Smooth muscle cell (in vitro differentiated cells): Measurements from ENCODE around the gene PI16. TPM values are rescaled to one million over a fixed set of nuclear protein-coding genes. Genes with fewer than 3 reads are reported as not detected.

Experiments
- DNase-seq: peaks from one replicate; lab custom pipeline; 2025; ENCODE audit not compliant: unreplicated experiment; lab: John Stamatoyannopoulos, UW
- H2AFZ ChIP-seq: fragments of 200-600 bp; sonication (generic); 2 replicates; pipeline ENCODE4 v1.6.0; 2016; ENCODE audit warnings: antibody characterized with exemption, low read depth, mild to moderate bottlenecking
- H3F3A ChIP-seq: fragments of 200-600 bp; sonication (generic); 2 replicates; pipeline ENCODE4 v1.6.0; 2017; ENCODE audit warnings: antibody characterized with exemption, low read depth
- H3K27ac ChIP-seq: fragments of 200-600 bp; sonication (generic); 2 replicates; pipeline ENCODE4 v1.5.1; 2016; ENCODE audit warnings: low read depth, mild to moderate bottlenecking
- H3K27me3 ChIP-seq: fragments of 200-600 bp; sonication (generic); 2 replicates; pipeline ENCODE4 v1.6.1; 2016; ENCODE audit warnings: low read depth, mild to moderate bottlenecking
- H3K36me3 ChIP-seq: fragments of 200-600 bp; sonication (generic); 2 replicates; pipeline ENCODE4 v1.5.1; 2016; ENCODE audit warnings: low read depth
- H3K4me1 ChIP-seq: fragments of 200-600 bp; sonication (generic); 2 replicates; pipeline ENCODE4 v1.5.1; 2016; ENCODE audit warnings: low read depth
- H3K4me2 ChIP-seq: fragments of 200-600 bp; sonication (generic); 2 replicates; pipeline ENCODE4 v1.6.0; 2016; ENCODE audit warnings: mild to moderate bottlenecking
- H3K4me3 ChIP-seq: fragments of 200-600 bp; sonication (generic); 2 replicates; pipeline ENCODE4 v1.5.1; 2016; ENCODE audit warnings: mild to moderate bottlenecking
- H3K79me2 ChIP-seq: fragments of 200-600 bp; sonication (generic); 2 replicates; pipeline ENCODE4 v1.6.0; 2016; ENCODE audit warnings: low read depth, mild to moderate bottlenecking
- H3K9ac ChIP-seq: fragments of 200-600 bp; sonication (generic); 2 replicates; pipeline ENCODE4 v1.6.0; 2016; ENCODE audit warnings: low read depth
- H3K9me3 ChIP-seq: fragments of 200-600 bp; sonication (generic); replicated peaks from 2 replicates; pipeline ENCODE4 v1.5.1; 2016; ENCODE audit warnings: low read depth
- H4K20me1 ChIP-seq: fragments of 200-600 bp; sonication (generic); 2 replicates; pipeline ENCODE4 v1.6.0; 2016; ENCODE audit warnings: low read depth
- CTCF ChIP-seq: fragments of 200-600 bp; sonication (generic); IDR thresholded peaks from 2 replicates; pipeline ENCODE4 v1.5.1; 2017; ENCODE audit warnings: borderline replicate concordance, mild to moderate bottlenecking, antibody characterized with exemption; ENCODE audit not compliant: insufficient read depth, poor library complexity, severe bottlenecking
- WGBS: methylation state at CpG from one replicate; pipeline ENCODE4 v1.1.7; 2016; ENCODE audit warnings: low lambda C conversion rate; 5-methylcytosine and 5-hydroxymethylcytosine counted together
- polyA plus RNA-seq: library from polyadenylated mRNA; unstranded; fragments of >200 nt; fragmentation: Nextera tagmentation; extraction: Ambion mirVana; gene quantifications from 2 replicates; pipeline ENCODE4 v1.2.1, GENCODE V29; 2016
- total RNA-seq: library from RNA; depleted of rRNA; stranded (reverse); fragments of >200 nt; gene quantifications from 2 replicates; pipeline ENCODE4 v1.2.3, GENCODE V29; 2014

PI16 gene
- total and polyA plus RNA-seq, 2 experiments from 2014 or later, result 1.2 to 9.6 TPM

GRCh38 chr6:36913082-36913481, 41.5 kb upstream of the PI16 start:
- Histone ChIP-seq H3K27ac (peak overlapping the region; percentile 84), H3K4me3 (no peak overlapping the region), H2AFZ (no peak overlapping the region), H3K79me2 (no peaks in the 10 kb centered on the region), H3K27me3 (no peaks in the 10 kb centered on the region), H3K9ac (peak overlapping the region; percentile 30), H4K20me1 (peaks cover 38% of the 10 kb centered on the region), H3F3A (peaks cover 30% of the 10 kb centered on the region), H3K9me3 (no peaks in the 10 kb centered on the region), H3K36me3 (no peaks in the 10 kb centered on the region), H3K4me2 (peak overlapping the region; percentile 75), H3K4me1 (peaks cover 26% of the 10 kb centered on the region)
- no peak for TF ChIP-seq CTCF
- DNase-seq, result no peak
- WGBS, result 68% methylated on average over 4 of the region's 4 CpGs

- Histone ChIP-seq H3K36me3 (no peaks in the 10 kb centered on the region), H3K9me3 (no peaks in the 10 kb centered on the region), H3K79me2 (no peaks in the 10 kb centered on the region), H2AFZ (no peak overlapping the region), H3K4me3 (no peak overlapping the region), H3F3A (peaks cover 30% of the 10 kb centered on the region), H3K4me2 (peak overlapping the region; percentile 75), H4K20me1 (peaks cover 30% of the 10 kb centered on the region), H3K27ac (peak overlapping the region; percentile 84), H3K4me1 (peaks cover 23% of the 10 kb centered on the region), H3K27me3 (no peaks in the 10 kb centered on the region), H3K9ac (no peak overlapping the region)
- WGBS, result 59% methylated on average over 10 of the region's 10 CpGs
- DNase-seq, result no peak
- TF ChIP-seq CTCF, result peak; percentile 26
Observed at GRCh38 chr6:36914227-36914794, 40.2 kb upstream of the PI16 start.

- Histone ChIP-seq H2AFZ (no peak overlapping the region), H3K27me3 (no peaks in the 10 kb centered on the region), H3K4me3 (no peak overlapping the region), H3F3A (peaks cover 30% of the 10 kb centered on the region), H3K9ac (no peak overlapping the region), H4K20me1 (peaks cover 23% of the 10 kb centered on the region), H3K9me3 (no peaks in the 10 kb centered on the region), H3K36me3 (no peaks in the 10 kb centered on the region), H3K79me2 (no peaks in the 10 kb centered on the region), H3K4me2 (peak overlapping the region; percentile 57), H3K4me1 (peaks cover 23% of the 10 kb centered on the region), H3K27ac (peak overlapping the region; percentile 87)
- TF ChIP-seq CTCF, result no peak
- no peak for DNase-seq
- WGBS, result 90% methylated on average over 4 of the region's 4 CpGs
Observed at GRCh38 chr6:36915599-36915998, 38.9 kb upstream of the PI16 start.

- H3K27me3 ChIP-seq, result no peaks in the 10 kb centered on the region
- peak overlapping the region; percentile 19 for H3K9ac ChIP-seq
- peaks cover 19% of the 10 kb centered on the region for H4K20me1 ChIP-seq
- no peaks in the 10 kb centered on the region for H3K9me3 ChIP-seq
- TF ChIP-seq CTCF, result no peak
- 60% methylated on average over 2 of the region's 2 CpGs for WGBS
- H3K4me3 ChIP-seq, result no peak overlapping the region
- no peak for DNase-seq
- H2AFZ ChIP-seq, result no peak overlapping the region
- H3K36me3 ChIP-seq, result no peaks in the 10 kb centered on the region
- no peaks in the 10 kb centered on the region for H3K79me2 ChIP-seq
- peak overlapping the region; percentile 57 for H3K4me2 ChIP-seq
- H3K4me1 ChIP-seq, result peaks cover 23% of the 10 kb centered on the region
- H3K27ac ChIP-seq, result peak overlapping the region; percentile 87
- H3F3A ChIP-seq, result peaks cover 26% of the 10 kb centered on the region
Observed at GRCh38 chr6:36916126-36916525, 38.4 kb upstream of the PI16 start.
